Panc1 (cell line): ENCODE results near the gene TRIM31. TPM values are rescaled to one million over a fixed set of nuclear protein-coding genes. Genes with fewer than 3 reads are reported as not detected.

Experiments
- ATAC-seq: fragments of 200-7000 bp; cut with Tn5 transposase; 2 replicates; pipeline ENCODE4 v1.9.1; 2020; ENCODE audit warnings: mild to moderate bottlenecking, moderate library complexity
- BruUV-seq: library from RNA; stranded (reverse); fragments of 400-500 nt; replicated peaks from 2 replicates; lab custom pipeline; 2021; lab: Mats Ljungman, UMichigan
- CTCF ChIA-PET: fragments of 300-600 bp; sonication (Branson Sonifier 250); formaldehyde crosslinking; loops from one replicate; lab custom pipeline; 2022; ENCODE audit warnings: antibody characterized with exemption; lab: Charles Lee
- POLR2A ChIA-PET: fragments of 300-600 bp; sonication (Branson Sonifier 250); formaldehyde crosslinking; loops from one replicate; lab custom pipeline; 2022; ENCODE audit warnings: antibody characterized with exemption; lab: Charles Lee
- DNase-seq: peaks from one replicate; pipeline ENCODE4 v3.0.0-alpha.2; 2010; ENCODE audit warnings: low read depth, low spot score
- H3K27ac ChIP-seq: 2 replicates; pipeline ENCODE4 v1.5.1; 2011; ENCODE audit warnings: mild to moderate bottlenecking, low read length, inconsistent platforms
- H3K27me3 ChIP-seq: fragments of 200-500 bp; sonication (Bioruptor generic); 2 replicates; pipeline ENCODE4 v1.6.0; 2014; ENCODE audit warnings: low read length, inconsistent platforms; ENCODE audit not compliant: control insufficient read depth, insufficient read depth
- H3K36me3 ChIP-seq: fragments of 200-500 bp; sonication (Bioruptor generic); 2 replicates; pipeline ENCODE4 v1.5.1; 2014; ENCODE audit warnings: inconsistent platforms, mild to moderate bottlenecking, low read length, moderate library complexity; ENCODE audit not compliant: control insufficient read depth, insufficient read depth
- H3K4me1 ChIP-seq: 2 replicates; pipeline ENCODE4 v1.5.1; 2011; ENCODE audit warnings: inconsistent platforms, mild to moderate bottlenecking, low read length, moderate library complexity; ENCODE audit not compliant: control insufficient read depth, insufficient read depth
- H3K4me3 ChIP-seq, 2 experiments: 2 replicates each; pipeline ENCODE4 v1.5.1; 2011 to 2012; ENCODE audit warnings: low read depth in 2 of 2, low read length in 2 of 2, mild to moderate bottlenecking in 2 of 2, inconsistent platforms in 1 of 2, moderate library complexity in 1 of 2
- H3K9me3 ChIP-seq: fragments of 200-500 bp; sonication (Bioruptor generic); 2 replicates; pipeline ENCODE4 v1.5.1; 2014; ENCODE audit warnings: low read depth, mild to moderate bottlenecking, inconsistent platforms, low read length, moderate library complexity; ENCODE audit not compliant: control insufficient read depth, insufficient read depth
- POLR2AphosphoS5 ChIP-seq: IDR thresholded peaks from 2 replicates; pipeline ENCODE4 v1.6.1; 2012; ENCODE audit warnings: mild to moderate bottlenecking, low read depth, low read length, moderate library complexity
- SIN3A ChIP-seq: IDR thresholded peaks from 2 replicates; pipeline ENCODE4 v1.6.1; 2012; ENCODE audit warnings: low read depth, mild to moderate bottlenecking, low read length, moderate library complexity, borderline replicate concordance; ENCODE audit not compliant: insufficient read depth
- TCF7L2 ChIP-seq: IDR thresholded peaks from 2 replicates; pipeline ENCODE4 v1.6.1; 2011; ENCODE audit warnings: mild to moderate bottlenecking, low read depth, low read length, inconsistent platforms
- in situ Hi-C: cut with HindIII; loops from 2 replicates; pipeline ENCODE4 v1.10.0; 2016; ENCODE audit warnings: low sequenced_read_pairs, low pct_unique_long_range_greater_than_20kb
- intact Hi-C: fragments of 100-400 bp; cut with micrococcal nuclease; formaldehyde crosslinking; loops from one replicate; pipeline ENCODE4 v1.10.0; 2022; ENCODE audit not compliant: unreplicated experiment
- total RNA-seq: library from RNA; stranded (reverse); gene quantifications from one replicate; pipeline ENCODE4 v1.2.1, GENCODE V29; 2021; ENCODE audit not compliant: unreplicated experiment
- TF ChIP-seq, protein P1 (sequence below): fragments of 450-650 bp; IDR thresholded peaks from 2 replicates; pipeline ENCODE4 v1.5.1; 2017; ENCODE audit warnings: mild to moderate bottlenecking
- TF ChIP-seq, protein P2 (sequence below), 2 experiments: IDR thresholded peaks; 2 replicates each; pipeline ENCODE4 v1.6.1; 2011 to 2012; ENCODE audit warnings: low read depth in 2 of 2, control low read depth in 1 of 2, low read length in 1 of 2, mild to moderate bottlenecking in 1 of 2, moderate library complexity in 1 of 2; ENCODE audit not compliant: insufficient read depth in 1 of 2

TRIM31 gene
- total RNA-seq, 1 experiment from 2014 or later: not detected

DNA sequence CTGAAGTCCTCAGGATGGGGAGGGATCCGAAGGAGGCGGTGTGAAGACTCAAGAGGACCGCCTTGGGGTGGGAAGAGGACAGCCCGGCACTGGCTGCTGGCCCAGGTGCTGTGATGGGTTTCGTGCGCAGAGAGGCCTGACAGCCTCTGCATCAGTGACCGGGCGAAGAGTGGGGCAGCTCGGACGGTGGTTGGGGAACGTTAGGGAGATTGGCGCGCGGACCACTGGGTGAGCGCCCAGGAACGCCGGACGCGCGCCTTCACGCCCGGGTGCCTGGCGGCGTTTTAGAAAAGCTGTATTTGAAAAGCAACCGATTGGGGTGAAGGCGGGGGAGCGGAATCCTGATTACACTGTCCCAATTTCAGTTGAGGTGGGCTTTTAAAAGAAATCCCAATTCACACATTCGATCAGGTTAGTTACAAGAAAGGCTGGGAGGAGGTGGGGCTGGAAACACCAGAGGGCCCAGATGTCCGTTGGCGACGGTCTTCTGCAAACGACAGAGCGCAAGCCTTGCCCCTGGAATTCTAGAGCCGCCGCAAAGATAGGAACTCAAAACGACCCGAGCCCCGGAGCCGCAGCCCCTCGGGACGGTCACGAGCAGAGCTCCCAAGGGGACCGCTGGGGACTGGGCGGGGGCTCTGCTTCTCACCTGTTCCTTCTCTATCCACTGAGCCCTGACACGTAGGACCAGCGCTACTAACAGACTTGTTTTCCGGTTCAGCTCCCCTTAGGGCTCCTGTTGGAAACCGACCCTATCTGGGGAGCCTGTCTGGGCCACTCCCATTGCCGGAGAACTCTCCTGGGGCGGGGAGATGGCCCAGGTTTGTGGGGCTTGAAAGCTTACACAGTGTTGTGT lies 14.6 kb upstream of the TRIM31 start:
- H3K36me3 ChIP-seq: no peaks in the 10 kb centered on the region
- H3K4me3 ChIP-seq: peak overlapping the region; percentile 40 to 51
- intact Hi-C loops (no loop called here), in situ Hi-C loops (no loop called here)
- peak; percentile 54; the same call in 1 of the 2 replicates for TF ChIP-seq TCF7L2
- no peak for TF ChIP-seq POLR2AphosphoS5
- no peak for TF ChIP-seq SIN3A
- TF ChIP-seq, protein P1, sequence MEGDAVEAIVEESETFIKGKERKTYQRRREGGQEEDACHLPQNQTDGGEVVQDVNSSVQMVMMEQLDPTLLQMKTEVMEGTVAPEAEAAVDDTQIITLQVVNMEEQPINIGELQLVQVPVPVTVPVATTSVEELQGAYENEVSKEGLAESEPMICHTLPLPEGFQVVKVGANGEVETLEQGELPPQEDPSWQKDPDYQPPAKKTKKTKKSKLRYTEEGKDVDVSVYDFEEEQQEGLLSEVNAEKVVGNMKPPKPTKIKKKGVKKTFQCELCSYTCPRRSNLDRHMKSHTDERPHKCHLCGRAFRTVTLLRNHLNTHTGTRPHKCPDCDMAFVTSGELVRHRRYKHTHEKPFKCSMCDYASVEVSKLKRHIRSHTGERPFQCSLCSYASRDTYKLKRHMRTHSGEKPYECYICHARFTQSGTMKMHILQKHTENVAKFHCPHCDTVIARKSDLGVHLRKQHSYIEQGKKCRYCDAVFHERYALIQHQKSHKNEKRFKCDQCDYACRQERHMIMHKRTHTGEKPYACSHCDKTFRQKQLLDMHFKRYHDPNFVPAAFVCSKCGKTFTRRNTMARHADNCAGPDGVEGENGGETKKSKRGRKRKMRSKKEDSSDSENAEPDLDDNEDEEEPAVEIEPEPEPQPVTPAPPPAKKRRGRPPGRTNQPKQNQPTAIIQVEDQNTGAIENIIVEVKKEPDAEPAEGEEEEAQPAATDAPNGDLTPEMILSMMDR: no peak
- TF ChIP-seq, protein P2, sequence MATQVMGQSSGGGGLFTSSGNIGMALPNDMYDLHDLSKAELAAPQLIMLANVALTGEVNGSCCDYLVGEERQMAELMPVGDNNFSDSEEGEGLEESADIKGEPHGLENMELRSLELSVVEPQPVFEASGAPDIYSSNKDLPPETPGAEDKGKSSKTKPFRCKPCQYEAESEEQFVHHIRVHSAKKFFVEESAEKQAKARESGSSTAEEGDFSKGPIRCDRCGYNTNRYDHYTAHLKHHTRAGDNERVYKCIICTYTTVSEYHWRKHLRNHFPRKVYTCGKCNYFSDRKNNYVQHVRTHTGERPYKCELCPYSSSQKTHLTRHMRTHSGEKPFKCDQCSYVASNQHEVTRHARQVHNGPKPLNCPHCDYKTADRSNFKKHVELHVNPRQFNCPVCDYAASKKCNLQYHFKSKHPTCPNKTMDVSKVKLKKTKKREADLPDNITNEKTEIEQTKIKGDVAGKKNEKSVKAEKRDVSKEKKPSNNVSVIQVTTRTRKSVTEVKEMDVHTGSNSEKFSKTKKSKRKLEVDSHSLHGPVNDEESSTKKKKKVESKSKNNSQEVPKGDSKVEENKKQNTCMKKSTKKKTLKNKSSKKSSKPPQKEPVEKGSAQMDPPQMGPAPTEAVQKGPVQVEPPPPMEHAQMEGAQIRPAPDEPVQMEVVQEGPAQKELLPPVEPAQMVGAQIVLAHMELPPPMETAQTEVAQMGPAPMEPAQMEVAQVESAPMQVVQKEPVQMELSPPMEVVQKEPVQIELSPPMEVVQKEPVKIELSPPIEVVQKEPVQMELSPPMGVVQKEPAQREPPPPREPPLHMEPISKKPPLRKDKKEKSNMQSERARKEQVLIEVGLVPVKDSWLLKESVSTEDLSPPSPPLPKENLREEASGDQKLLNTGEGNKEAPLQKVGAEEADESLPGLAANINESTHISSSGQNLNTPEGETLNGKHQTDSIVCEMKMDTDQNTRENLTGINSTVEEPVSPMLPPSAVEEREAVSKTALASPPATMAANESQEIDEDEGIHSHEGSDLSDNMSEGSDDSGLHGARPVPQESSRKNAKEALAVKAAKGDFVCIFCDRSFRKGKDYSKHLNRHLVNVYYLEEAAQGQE (IDR thresholded peaks at IDR 0.05; ENCODE audit: insufficient read depth in 1 of 2, low read depth in 2 of 2, low read length in 1 of 2): no peak
- H3K27ac ChIP-seq: no peak overlapping the region
- POLR2A ChIA-PET: interaction anchor here (0.6 kb wide), 1 partner anchor 280 kb away, joined by 3 read pairs; no protein-coding TSS in a partner anchor
- no TSS peak for BruUV-seq
- H3K4me1 ChIP-seq: peaks cover 10% of the 10 kb centered on the region; the same call in 1 of the 2 replicates
- CTCF ChIA-PET: interaction anchor here (0.7 to 0.8 kb wide), 2 partner anchors 26 to 27 kb away, joined by 3 to 4 read pairs; no protein-coding TSS in a partner anchor
- no peaks in the 10 kb centered on the region for H3K9me3 ChIP-seq
- no peak for DNase-seq
- peak; percentile 57 for ATAC-seq
- peaks cover 17% of the 10 kb centered on the region for H3K27me3 ChIP-seq

DNA sequence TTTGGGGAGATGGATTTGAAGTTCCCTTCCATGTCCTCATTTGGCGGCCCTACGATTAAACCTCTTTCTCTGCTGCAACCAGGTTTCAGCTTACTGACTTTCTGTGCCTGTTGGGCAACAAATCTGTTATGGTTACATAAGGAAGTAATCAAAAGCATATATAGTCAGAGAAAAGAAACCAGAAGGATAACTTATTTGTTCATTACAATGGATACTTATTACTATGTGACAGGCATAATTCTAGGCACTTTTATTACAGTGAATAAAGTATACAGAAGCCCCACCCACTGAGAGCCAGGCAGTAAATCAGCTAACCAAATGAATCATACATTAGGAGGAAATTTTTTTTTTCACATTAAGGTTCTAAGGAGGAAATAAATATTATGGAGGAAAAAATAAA lies 9.6 kb upstream of the TRIM31 start:
- in situ Hi-C loops (no loop called here), intact Hi-C loops (no loop called here)
- H3K36me3 ChIP-seq: no peaks in the 10 kb centered on the region
- ATAC-seq: no peak
- ChIA-PET CTCF (no interaction called here), POLR2A (no interaction called here)
- no TSS peak for BruUV-seq
- no peak for TF ChIP-seq SIN3A
- no peak for TF ChIP-seq POLR2AphosphoS5
- TF ChIP-seq TCF7L2: no peak
- TF ChIP-seq, protein P1: no peak
- TF ChIP-seq, protein P2 (IDR thresholded peaks at IDR 0.05; ENCODE audit: insufficient read depth in 1 of 2, low read depth in 2 of 2, low read length in 1 of 2): no peak
- H3K9me3 ChIP-seq: no peaks in the 10 kb centered on the region
- no peak overlapping the region for H3K27ac ChIP-seq
- peaks cover under 1% of the 10 kb centered on the region; the same call in 1 of the 2 replicates for H3K4me1 ChIP-seq
- no peaks in the 10 kb centered on the region for H3K27me3 ChIP-seq
- no peak for DNase-seq
- H3K4me3 ChIP-seq: no peak overlapping the region
